ENCODE data around the gene LGR6.

LGR6 gene

GRCh38 chr1:202228484-202229122, 35.0 kb downstream of the LGR6 start:
- H3K27ac ChIP-seq: no peak overlapping the region
- no peak for TF ChIP-seq CTCF (IDR thresholded peaks at IDR 0.05)

GRCh38 chr1:202229376-202229775, 35.8 kb downstream of the LGR6 start:
- H3K4me3 ChIP-seq (ENCODE audit: low read depth, low read length): no peak overlapping the region
- H3K4me1 ChIP-seq: no peaks in the 10 kb centered on the region
- H3K9ac ChIP-seq: no peak overlapping the region
- H3K79me2 ChIP-seq: no peaks in the 10 kb centered on the region
- no peak for TF ChIP-seq CTCF (IDR thresholded peaks at IDR 0.05)
- no peaks in the 10 kb centered on the region for H3K27me3 ChIP-seq (ENCODE audit: control insufficient read depth, insufficient read depth, low read length)
- H3K4me2 ChIP-seq (ENCODE audit: low read length): no peak overlapping the region
- H3K27ac ChIP-seq: no peak overlapping the region
- no peak overlapping the region for H2AFZ ChIP-seq
- H3K36me3 ChIP-seq (ENCODE audit: control insufficient read depth, insufficient read depth, low read length): no peaks in the 10 kb centered on the region
- H3K9me3 ChIP-seq (ENCODE audit: control insufficient read depth, low read length): no peaks in the 10 kb centered on the region

More at GRCh38 chr1:202228484-202229122, 35.0 kb downstream of the LGR6 start:
- no peak overlapping the region for H3K9ac ChIP-seq
- H3K4me2 ChIP-seq (ENCODE audit: low read length): no peak overlapping the region
- H2AFZ ChIP-seq: no peak overlapping the region
- H3K9me3 ChIP-seq (ENCODE audit: control insufficient read depth, low read length): no peaks in the 10 kb centered on the region
- H3K4me1 ChIP-seq: no peaks in the 10 kb centered on the region
- H3K27me3 ChIP-seq (ENCODE audit: control insufficient read depth, insufficient read depth, low read length): no peaks in the 10 kb centered on the region
- no peak overlapping the region for H3K4me3 ChIP-seq (ENCODE audit: low read depth, low read length)
- no peaks in the 10 kb centered on the region for H3K36me3 ChIP-seq (ENCODE audit: control insufficient read depth, insufficient read depth, low read length)
- no peaks in the 10 kb centered on the region for H3K79me2 ChIP-seq

GRCh38 chr1:202230061-202230938, 36.7 kb downstream of the LGR6 start:
- Histone ChIP-seq H3K4me1 (no peaks in the 10 kb centered on the region), H2AFZ (no peak overlapping the region), H3K9me3 (ENCODE audit: control insufficient read depth, low read length) (no peaks in the 10 kb centered on the region), H3K27me3 (ENCODE audit: control insufficient read depth, insufficient read depth, low read length) (no peaks in the 10 kb centered on the region), H3K36me3 (ENCODE audit: control insufficient read depth, insufficient read depth, low read length) (no peaks in the 10 kb centered on the region), H3K4me2 (ENCODE audit: low read length) (no peak overlapping the region), H3K4me3 (ENCODE audit: low read depth, low read length) (no peak overlapping the region), H3K9ac (no peak overlapping the region), H3K27ac (no peak overlapping the region), H3K79me2 (no peaks in the 10 kb centered on the region)
- no peak for TF ChIP-seq CTCF (IDR thresholded peaks at IDR 0.05)

GRCh38 chr1:202230939-202231645, 37.5 kb downstream of the LGR6 start:
- Histone ChIP-seq H2AFZ (no peak overlapping the region), H3K27ac (no peak overlapping the region), H3K4me2 (ENCODE audit: low read length) (no peak overlapping the region), H3K27me3 (ENCODE audit: control insufficient read depth, insufficient read depth, low read length) (no peaks in the 10 kb centered on the region), H3K36me3 (ENCODE audit: control insufficient read depth, insufficient read depth, low read length) (no peaks in the 10 kb centered on the region), H3K9me3 (ENCODE audit: control insufficient read depth, low read length) (no peaks in the 10 kb centered on the region), H3K4me3 (ENCODE audit: low read depth, low read length) (no peak overlapping the region), H3K4me1 (no peaks in the 10 kb centered on the region), H3K79me2 (no peaks in the 10 kb centered on the region), H3K9ac (no peak overlapping the region)
- no peak for TF ChIP-seq CTCF (IDR thresholded peaks at IDR 0.05)
